ENCODE data around the gene TMEM255B.

DNA sequence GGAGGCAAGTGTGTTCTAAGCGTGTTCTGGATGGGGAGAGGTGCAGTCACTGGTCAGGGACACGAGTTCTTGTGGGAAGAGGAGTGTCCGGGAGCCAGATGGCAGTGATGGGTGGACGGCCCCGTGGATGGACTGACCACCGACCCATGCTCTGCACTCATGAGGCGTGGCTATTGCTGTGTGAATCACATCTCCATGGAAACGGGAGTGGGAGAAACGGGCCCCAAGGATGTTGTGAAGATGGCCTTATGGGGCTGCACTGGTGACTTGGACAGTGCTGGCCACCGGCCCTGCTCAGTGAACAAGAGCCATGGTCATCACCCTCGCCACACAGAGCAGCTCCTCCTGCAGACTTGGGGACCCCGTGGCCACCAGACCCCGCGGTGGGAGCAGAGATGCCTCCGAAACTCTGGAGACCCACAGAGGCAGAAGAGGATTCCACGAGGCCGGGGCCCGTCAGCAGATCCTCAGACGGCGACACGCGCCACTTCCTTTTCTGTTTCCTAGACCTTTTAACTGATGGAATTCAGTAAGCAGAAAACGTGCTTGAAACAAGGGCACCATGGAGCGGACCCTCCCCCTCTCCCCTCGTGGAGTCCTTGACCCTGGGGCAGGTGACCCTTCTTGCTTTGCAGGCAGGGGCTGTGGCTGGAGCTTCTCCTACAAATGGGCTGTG, 57.4 kb downstream of the TMEM255B start:
- TF ChIP-seq POLR2A (IDR thresholded peaks at IDR 0.05; ENCODE audit: low read length): no peak
- TF ChIP-seq GATA1 (IDR thresholded peaks at IDR 0.05; ENCODE audit: low read depth, low read length): no peak
